ENCODE results near the gene LGI4.

DNA sequence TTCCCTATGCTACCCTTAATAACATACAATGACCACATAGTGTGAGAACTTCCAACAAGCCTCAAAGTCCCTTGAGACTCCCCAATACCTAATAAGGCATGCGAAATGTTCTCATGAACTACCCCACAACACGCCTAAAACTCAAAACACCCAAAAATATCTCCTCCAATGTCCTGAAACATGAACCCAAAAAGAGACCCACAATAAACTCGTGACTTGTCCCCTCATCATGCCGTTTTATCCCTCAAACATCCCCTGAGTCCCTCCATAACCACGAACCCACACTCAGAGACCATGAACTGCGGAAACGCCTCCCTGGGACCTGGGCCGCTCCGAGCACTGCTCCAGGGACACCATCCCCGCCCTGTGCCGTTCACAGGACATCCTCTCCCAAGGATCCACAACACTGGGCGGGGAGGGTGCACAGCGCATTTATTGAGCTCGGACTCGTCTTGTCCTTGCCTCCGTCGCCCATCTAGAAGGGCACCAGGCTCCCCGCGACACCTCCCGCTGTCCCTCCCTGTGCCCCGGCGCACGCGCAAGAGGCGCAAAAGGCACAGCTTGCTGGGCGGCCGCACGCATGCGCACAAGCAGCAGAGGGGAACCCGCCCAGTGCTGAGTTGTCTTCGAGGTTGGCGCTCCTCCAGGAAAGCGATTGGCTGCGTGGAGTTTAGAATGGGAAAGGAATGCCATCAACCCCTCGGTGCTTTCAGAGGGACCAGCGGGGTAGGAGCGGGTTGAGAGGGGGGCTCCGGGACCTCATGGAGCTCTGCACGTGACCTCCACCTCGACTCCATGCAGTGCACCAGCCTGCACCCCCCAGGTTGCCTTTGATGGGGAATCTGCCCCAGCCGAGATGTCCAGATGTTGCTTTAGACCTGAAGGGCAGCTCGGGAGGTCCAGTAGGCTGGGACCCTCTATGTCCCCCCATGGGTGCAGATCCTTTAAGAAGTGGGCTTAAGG is 10.5 kb downstream of the LGI4 start:
- TF ChIP-seq, protein P1, sequence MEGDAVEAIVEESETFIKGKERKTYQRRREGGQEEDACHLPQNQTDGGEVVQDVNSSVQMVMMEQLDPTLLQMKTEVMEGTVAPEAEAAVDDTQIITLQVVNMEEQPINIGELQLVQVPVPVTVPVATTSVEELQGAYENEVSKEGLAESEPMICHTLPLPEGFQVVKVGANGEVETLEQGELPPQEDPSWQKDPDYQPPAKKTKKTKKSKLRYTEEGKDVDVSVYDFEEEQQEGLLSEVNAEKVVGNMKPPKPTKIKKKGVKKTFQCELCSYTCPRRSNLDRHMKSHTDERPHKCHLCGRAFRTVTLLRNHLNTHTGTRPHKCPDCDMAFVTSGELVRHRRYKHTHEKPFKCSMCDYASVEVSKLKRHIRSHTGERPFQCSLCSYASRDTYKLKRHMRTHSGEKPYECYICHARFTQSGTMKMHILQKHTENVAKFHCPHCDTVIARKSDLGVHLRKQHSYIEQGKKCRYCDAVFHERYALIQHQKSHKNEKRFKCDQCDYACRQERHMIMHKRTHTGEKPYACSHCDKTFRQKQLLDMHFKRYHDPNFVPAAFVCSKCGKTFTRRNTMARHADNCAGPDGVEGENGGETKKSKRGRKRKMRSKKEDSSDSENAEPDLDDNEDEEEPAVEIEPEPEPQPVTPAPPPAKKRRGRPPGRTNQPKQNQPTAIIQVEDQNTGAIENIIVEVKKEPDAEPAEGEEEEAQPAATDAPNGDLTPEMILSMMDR (IDR thresholded peaks at IDR 0.05) = no peak
- TF ChIP-seq POLR2A (IDR thresholded peaks at IDR 0.05) = peak; percentile 86 to 96
